Activated CD8-positive, alpha-beta memory T cell treated with anti-CD3 and anti-CD28 coated beads, Interleukin-2, amount 50 U/mL, for 48 hours (primary cell): Measurements from ENCODE around the gene RAB7A.
"Not testable (repeated sequence)": the region's sequence is repeated elsewhere in the genome, so short reads cannot be mapped to it uniquely, and the experiment has no call there.

Experiments
- DNase-seq: peaks from one replicate; pipeline ENCODE4 v3.0.0-alpha.2; 2020

The RAB7A gene

GRCh38 chr3:128712848-128713247, 13.1 kb upstream of the RAB7A start:
- no peak for DNase-seq

- no peak for DNase-seq
Observed at GRCh38 chr3:128714887-128715491, 11.0 kb upstream of the RAB7A start.

- not testable (repeated sequence) for DNase-seq
Observed at GRCh38 chr3:128718892-128719291, 7.1 kb upstream of the RAB7A start.

- no peak for DNase-seq
Observed at GRCh38 chr3:128720891-128721290, 5.1 kb upstream of the RAB7A start.

GRCh38 chr3:128723477-128723876, 2.5 kb upstream of the RAB7A start:
- DNase-seq: no peak

- DNase-seq: no peak
Observed at GRCh38 chr3:128725547-128726022, 398 bp upstream of the RAB7A start.

- DNase-seq: no peak
Observed at GRCh38 chr3:128727059-128727458, 1.1 kb downstream of the RAB7A start.

- no peak for DNase-seq
Observed at GRCh38 chr3:128727485-128727884, 1.5 kb downstream of the RAB7A start.

- no peak for DNase-seq
Observed at GRCh38 chr3:128727996-128728395, 2.0 kb downstream of the RAB7A start.

- not testable (repeated sequence) for DNase-seq
Observed at GRCh38 chr3:128728521-128728920, 2.5 kb downstream of the RAB7A start.

GRCh38 chr3:128730471-128730870, 4.5 kb downstream of the RAB7A start:
- DNase-seq: no peak

- DNase-seq: no peak
Observed at GRCh38 chr3:128734523-128735189, 8.7 kb downstream of the RAB7A start.

GRCh38 chr3:128735287-128735686, 9.3 kb downstream of the RAB7A start:
- DNase-seq: no peak

- DNase-seq: no peak
Observed at GRCh38 chr3:128735884-128736283, 9.9 kb downstream of the RAB7A start.

- no peak for DNase-seq
Observed at GRCh38 chr3:128736601-128737000, 10.6 kb downstream of the RAB7A start.

GRCh38 chr3:128740621-128741020, 14.6 kb downstream of the RAB7A start:
- no peak for DNase-seq

- no peak for DNase-seq
Observed at GRCh38 chr3:128742821-128743594, 17.0 kb downstream of the RAB7A start.

- DNase-seq: no peak
Observed at GRCh38 chr3:128745742-128746141, 19.8 kb downstream of the RAB7A start.

- DNase-seq: no peak
Observed at GRCh38 chr3:128746881-128747280, 20.9 kb downstream of the RAB7A start.

- DNase-seq: no peak
Observed at GRCh38 chr3:128748557-128748956, 22.6 kb downstream of the RAB7A start.

- no peak for DNase-seq
Observed at GRCh38 chr3:128749035-128749434, 23.1 kb downstream of the RAB7A start.

GRCh38 chr3:128749561-128749960, 23.6 kb downstream of the RAB7A start:
- DNase-seq: not testable (repeated sequence)

GRCh38 chr3:128753715-128754114, 27.7 kb downstream of the RAB7A start:
- no peak for DNase-seq

- DNase-seq: no peak
Observed at GRCh38 chr3:128760042-128760441, 34.1 kb downstream of the RAB7A start.
